Middle frontal gyrus (tissue), 1 donor: ENCODE data around the gene FOXL2NB.

Source experiments
- DNase-seq: peaks from one replicate; pipeline ENCODE4 v3.0.0-alpha.2; 2015; ENCODE audit warnings: low spot score; ENCODE audit errors: extremely low spot score

FOXL2NB gene

DNA sequence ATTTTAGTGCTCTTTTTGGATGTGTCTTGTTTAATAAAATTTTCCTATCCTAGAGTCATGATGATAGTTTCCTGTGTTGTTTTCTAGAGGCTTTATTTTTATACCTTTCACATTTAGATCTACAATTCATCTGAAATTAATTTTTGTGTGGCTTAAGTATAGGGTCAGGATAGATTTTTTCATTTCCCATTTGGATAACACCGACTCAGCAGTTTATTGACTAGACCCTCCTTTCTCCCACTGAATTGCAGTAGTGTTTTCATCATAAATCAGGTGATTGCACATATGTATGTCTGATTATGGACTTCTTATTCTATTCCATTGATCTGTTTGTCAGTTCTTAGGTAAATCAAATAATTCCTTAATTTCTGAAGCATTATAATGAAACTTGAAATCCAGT is 48.7 kb downstream of the FOXL2NB start:
- no peak for DNase-seq
